NCI-H748 (cell line): Measurements from ENCODE around the gene CRCP.

Experiments used
- DNase-seq: peaks from one replicate; lab custom pipeline; 2025; ENCODE audit not compliant: unreplicated experiment; lab: John Stamatoyannopoulos, UW

The CRCP gene

GRCh38 chr7:66187905-66188304 is 73.3 kb downstream of the CRCP start:
- DNase-seq, result no peak

DNA sequence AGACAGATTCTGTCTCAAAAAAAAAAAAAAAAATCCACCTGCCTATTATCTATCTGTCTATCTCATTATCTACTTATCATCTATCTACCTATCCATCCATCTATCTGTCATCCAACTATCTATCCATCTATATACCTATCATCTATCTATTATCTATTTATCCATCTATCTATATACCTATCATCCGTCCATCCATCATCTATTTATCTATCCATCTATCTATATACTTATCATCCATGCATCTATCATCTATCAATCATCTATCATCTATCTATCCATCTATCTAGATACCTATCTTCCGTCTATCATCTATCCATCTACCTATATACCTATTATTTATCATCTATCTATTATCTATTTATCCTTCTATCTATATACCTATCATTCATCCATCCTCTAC is 74.0 kb downstream of the CRCP start:
- no peak for DNase-seq

GRCh38 chr7:66189695-66190503 is 75.3 kb downstream of the CRCP start:
- no peak for DNase-seq

- DNase-seq, result no peak
These were observed 75.8 kb downstream of the CRCP start for GRCh38 chr7:66190504-66190857.

DNA sequence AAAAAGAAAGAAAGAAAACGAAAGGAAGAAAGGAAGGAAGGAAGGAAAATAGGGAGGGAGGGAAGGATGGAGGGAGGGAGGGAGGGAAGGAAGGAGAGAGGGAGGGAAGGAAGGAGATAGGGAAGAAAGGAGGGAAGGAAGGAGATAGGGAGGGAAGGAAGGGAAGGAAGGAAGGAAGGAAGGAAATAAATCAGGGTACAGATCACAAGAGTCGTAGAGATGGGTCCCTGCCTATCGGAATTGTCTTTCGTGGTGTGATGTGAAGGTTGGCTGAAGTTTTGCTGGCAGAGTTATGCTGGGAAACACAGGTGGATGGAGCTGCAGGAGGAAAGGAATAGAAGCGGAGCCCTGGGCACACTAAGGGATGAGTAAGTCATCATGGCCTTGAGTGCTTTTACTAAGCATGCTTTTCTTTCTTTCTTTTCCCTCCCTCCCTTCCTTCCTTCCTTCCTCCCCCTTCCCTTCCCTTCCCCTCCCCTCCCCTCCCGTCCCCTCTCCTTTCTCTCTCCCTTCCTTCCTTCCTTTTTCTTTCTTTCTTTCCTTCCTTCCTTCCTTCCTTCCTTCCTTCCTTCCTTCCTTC is 78.6 kb downstream of the CRCP start:
- DNase-seq, result no peak

- DNase-seq, result no peak
These were observed 83.8 kb downstream of the CRCP start for GRCh38 chr7:66198469-66198868.

DNA sequence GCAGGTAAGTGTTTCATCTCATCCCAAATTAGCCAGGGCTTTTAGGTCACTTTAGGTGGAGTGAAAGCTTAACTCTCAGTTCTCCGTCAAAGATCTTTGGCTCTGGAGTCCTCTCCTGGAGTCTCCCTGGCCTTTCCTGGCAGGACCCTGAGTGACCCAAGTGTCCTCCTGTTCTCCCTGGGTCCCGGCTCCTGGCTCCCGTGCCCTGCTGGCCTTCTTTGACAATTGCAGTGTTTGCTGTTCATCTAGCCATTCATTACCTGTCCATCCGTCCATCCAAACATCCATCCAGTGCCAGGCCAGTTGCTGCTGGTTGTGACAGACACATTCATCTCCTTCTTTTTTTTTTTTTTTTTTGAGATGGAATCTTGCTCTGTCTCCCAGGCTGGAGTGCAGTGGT is 84.3 kb downstream of the CRCP start:
- DNase-seq, result no peak

DNA sequence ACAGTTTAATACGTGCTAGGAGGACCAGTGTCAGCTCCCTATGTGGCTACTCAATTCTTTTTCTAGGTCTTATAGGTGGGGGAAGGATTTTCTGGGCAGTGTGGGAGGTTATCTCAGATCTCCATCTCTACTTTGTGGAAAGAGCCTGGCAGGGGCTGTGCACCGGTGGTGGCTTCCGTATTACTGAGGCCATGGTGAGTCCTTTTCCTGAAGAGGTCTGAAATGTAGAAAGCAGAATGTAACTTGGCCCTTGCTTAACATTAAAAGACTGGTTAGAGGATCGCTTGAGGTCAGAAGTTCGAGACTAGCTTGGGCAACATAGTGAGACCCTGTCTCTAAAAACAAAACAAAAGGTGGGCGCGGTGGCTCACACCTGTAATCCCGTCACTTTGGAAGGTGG is 87.8 kb downstream of the CRCP start:
- no peak for DNase-seq
